Liver (tissue), 9 donors: ENCODE results near the gene BPIFB4. TPM values are rescaled to one million over a fixed set of nuclear protein-coding genes. Genes with fewer than 3 reads are reported as not detected.

ENCODE experiments used
- DNase-seq: peaks from one replicate; pipeline ENCODE4 v3.0.0-alpha.2; 2017; ENCODE audit warnings: low spot score
- H3K27ac ChIP-seq, 2 donors: one replicate each; pipeline ENCODE4 v1.7.0; 2013; ENCODE audit warnings: inconsistent platforms in 2 of 2, low read length in 2 of 2, control low read depth in 1 of 2, low read depth in 1 of 2, mild to moderate bottlenecking in 1 of 2
- H3K27me3 ChIP-seq, 4 donors: one replicate each; pipeline versions ENCODE4 v1.6.1 to v1.7.0; 2013; ENCODE audit warnings: low read length in 3 of 4, inconsistent platforms in 1 of 4, mild to moderate bottlenecking in 1 of 4, moderate library complexity in 1 of 4; ENCODE audit not compliant: control insufficient read depth in 4 of 4, insufficient read depth in 4 of 4
- H3K36me3 ChIP-seq, 4 donors: one replicate each; pipeline versions ENCODE4 v1.6.1 to v1.7.0; 2013; ENCODE audit warnings: low read length in 3 of 4, mild to moderate bottlenecking in 3 of 4, low read depth in 1 of 4, moderate library complexity in 1 of 4; ENCODE audit not compliant: control insufficient read depth in 4 of 4, insufficient read depth in 3 of 4
- H3K4me1 ChIP-seq, 4 donors: one replicate each; pipeline versions ENCODE4 v1.6.1 to v1.7.0; 2013; ENCODE audit warnings: low read length in 3 of 4, mild to moderate bottlenecking in 3 of 4, moderate library complexity in 1 of 4; ENCODE audit not compliant: control insufficient read depth in 4 of 4, insufficient read depth in 4 of 4
- H3K4me3 ChIP-seq, 3 donors: one replicate each; pipeline versions ENCODE4 v1.6.1 to v1.7.0; 2013; ENCODE audit warnings: low read length in 3 of 3, control low read depth in 1 of 3, low read depth in 1 of 3, mild to moderate bottlenecking in 1 of 3
- H3K9ac ChIP-seq, 2 donors: one replicate each; pipeline ENCODE4 v1.7.0; 2013; ENCODE audit warnings: low read length in 2 of 2, mild to moderate bottlenecking in 2 of 2, moderate library complexity in 2 of 2, control low read depth in 1 of 2, low read depth in 1 of 2
- H3K9me3 ChIP-seq, 4 donors: one replicate each; pipeline versions ENCODE4 v1.6.1 to v1.7.0; 2013; ENCODE audit warnings: low read length in 3 of 4; ENCODE audit not compliant: control insufficient read depth in 4 of 4
- EGR1 ChIP-seq, 2 donors: IDR thresholded peaks; 2 replicates each; pipeline ENCODE4 v1.6.1; 2016 to 2018; ENCODE audit warnings: antibody characterized with exemption in 2 of 2, low read depth in 2 of 2
- FOXA1 ChIP-seq: IDR thresholded peaks from 2 replicates; pipeline ENCODE4 v1.6.1; 2016; ENCODE audit warnings: antibody characterized with exemption
- FOXA2 ChIP-seq: IDR thresholded peaks from 2 replicates; pipeline ENCODE4 v1.6.1; 2016; ENCODE audit warnings: antibody characterized with exemption
- GABPA ChIP-seq, 2 donors: IDR thresholded peaks in 1 of 2; conservative IDR thresholded peaks in 1 of 2; 2 replicates each; pipeline ENCODE4 v1.6.1; 2016; ENCODE audit warnings: antibody characterized with exemption in 2 of 2, mild to moderate bottlenecking in 1 of 2, moderate library complexity in 1 of 2
- HNF4A ChIP-seq, 2 donors: conservative IDR thresholded peaks; 2 replicates each; pipeline ENCODE4 v1.6.1; 2016; ENCODE audit warnings: antibody characterized with exemption in 2 of 2, mild to moderate bottlenecking in 2 of 2
- HNF4G ChIP-seq: IDR thresholded peaks from 2 replicates; pipeline ENCODE4 v1.6.1; 2016; ENCODE audit warnings: antibody characterized with exemption
- JUND ChIP-seq, 2 donors: IDR thresholded peaks; 2 replicates each; pipeline ENCODE4 v1.6.1; 2016; ENCODE audit warnings: antibody characterized with exemption in 2 of 2
- NR2F2 ChIP-seq: IDR thresholded peaks from 2 replicates; pipeline ENCODE4 v1.6.1; 2016; ENCODE audit warnings: antibody characterized with exemption
- RAD21 ChIP-seq, 2 donors: IDR thresholded peaks; 2 replicates each; pipeline ENCODE4 v1.6.1; 2016; ENCODE audit warnings: antibody characterized with exemption in 2 of 2, mild to moderate bottlenecking in 2 of 2
- REST ChIP-seq: IDR thresholded peaks from 2 replicates; pipeline ENCODE4 v1.6.1; 2016; ENCODE audit warnings: antibody characterized with exemption, mild to moderate bottlenecking
- RXRA ChIP-seq, 2 donors: IDR thresholded peaks; 2 replicates each; pipeline ENCODE4 v1.6.1; 2017 to 2018; ENCODE audit warnings: antibody characterized with exemption in 2 of 2, mild to moderate bottlenecking in 1 of 2
- SP1 ChIP-seq: IDR thresholded peaks from 2 replicates; pipeline ENCODE4 v1.6.1; 2018; ENCODE audit warnings: antibody characterized with exemption, mild to moderate bottlenecking
- TAF1 ChIP-seq: conservative IDR thresholded peaks from 2 replicates; pipeline ENCODE4 v1.6.1; 2016; ENCODE audit warnings: antibody characterized with exemption, mild to moderate bottlenecking
- YY1 ChIP-seq: IDR thresholded peaks from 2 replicates; pipeline ENCODE4 v1.6.1; 2016; ENCODE audit warnings: antibody characterized with exemption, mild to moderate bottlenecking
- WGBS: extraction: QIAGEN DNeasy Blood & Tissue Kit; methylation state at CpG from one replicate; pipeline ENCODE4 v1.1.7; 2013; 5-methylcytosine and 5-hydroxymethylcytosine counted together
- polyA plus RNA-seq, 2 donors: library from polyadenylated mRNA; stranded (reverse) in 1 of 2; unstranded in 1 of 2; fragments of 200-250 nt in 1 of 2; fragments of >200 nt in 1 of 2; fragmentation: Nextera tagmentation in 1 of 2; extraction: Ambion mirVana in 1 of 2; gene quantifications; one replicate each; pipeline versions ENCODE4 v1.2.1 to v1.2.3, GENCODE V29; 2013 to 2015
- total RNA-seq, 2 donors: library from RNA; depleted of rRNA; stranded (reverse); fragments of >200 nt; gene quantifications; one replicate each; pipeline ENCODE4 v1.2.3, GENCODE V29; 2014
- TF ChIP-seq, protein P1 (sequence below): IDR thresholded peaks from 2 replicates; pipeline ENCODE4 v1.6.1; 2016; ENCODE audit warnings: antibody characterized with exemption
- TF ChIP-seq, protein P2 (sequence below): IDR thresholded peaks from 2 replicates; pipeline ENCODE4 v1.6.1; 2016; ENCODE audit warnings: antibody characterized with exemption
- TF ChIP-seq, protein P3 (sequence below): IDR thresholded peaks from 2 replicates; pipeline ENCODE4 v1.6.1; 2016; ENCODE audit warnings: antibody characterized with exemption
- TF ChIP-seq, protein P4 (sequence below): fragments of 150-350 bp; IDR thresholded peaks from 2 replicates; pipeline ENCODE4 v1.5.1; 2017; ENCODE audit warnings: improper control_type of control experiment, low read depth, low read length; ENCODE audit not compliant: missing input control
- donor health status: healthy.
- donor health status: healthy.
- donor health status: healthy.
- donor health status: healthy.
- donor health status: healthy.

Gene BPIFB4
- total and polyA plus RNA-seq, 4 donors, result 0.16 TPM; not detected in 3

DNA sequence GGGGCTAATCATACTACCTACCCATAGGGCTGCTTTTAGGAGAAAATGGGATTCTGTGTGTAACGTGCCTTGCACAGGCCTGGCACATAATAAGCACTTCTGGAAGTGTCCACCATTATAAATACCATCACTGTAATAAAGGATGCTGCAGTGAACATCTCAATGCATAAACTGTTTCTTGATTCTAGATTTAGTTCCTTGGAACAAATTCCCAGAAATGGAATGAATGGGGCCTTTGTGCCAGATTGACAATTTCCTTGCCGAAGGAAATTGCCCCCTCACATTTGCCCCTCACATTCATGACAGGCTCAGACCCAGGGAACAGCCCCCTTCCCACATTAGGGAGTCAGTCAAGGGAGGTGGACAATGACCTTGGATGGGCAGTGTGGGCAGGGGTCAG lies 29.2 kb downstream of the BPIFB4 start:
- no peak for DNase-seq
- 87% methylated on average over 2 of the region's 2 CpGs for WGBS
- TF ChIP-seq, protein P1, sequence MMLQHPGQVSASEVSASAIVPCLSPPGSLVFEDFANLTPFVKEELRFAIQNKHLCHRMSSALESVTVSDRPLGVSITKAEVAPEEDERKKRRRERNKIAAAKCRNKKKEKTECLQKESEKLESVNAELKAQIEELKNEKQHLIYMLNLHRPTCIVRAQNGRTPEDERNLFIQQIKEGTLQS, result no peak
- TF ChIP-seq FOXA2 (no peak), RAD21 (IDR thresholded peaks at IDR 0.05) (no peak), YY1 (no peak)
- Histone ChIP-seq H3K4me1 (peaks cover 0 to 5% (median 4%) of the 10 kb centered on the region in 4 donors), H3K36me3 (no peaks in the 10 kb centered on the region), H3K9ac (no peak overlapping the region), H3K4me3 (no peak overlapping the region), H3K9me3 (no peaks in the 10 kb centered on the region), H3K27ac (no peak overlapping the region), H3K27me3 (no peaks in the 10 kb centered on the region)

DNA sequence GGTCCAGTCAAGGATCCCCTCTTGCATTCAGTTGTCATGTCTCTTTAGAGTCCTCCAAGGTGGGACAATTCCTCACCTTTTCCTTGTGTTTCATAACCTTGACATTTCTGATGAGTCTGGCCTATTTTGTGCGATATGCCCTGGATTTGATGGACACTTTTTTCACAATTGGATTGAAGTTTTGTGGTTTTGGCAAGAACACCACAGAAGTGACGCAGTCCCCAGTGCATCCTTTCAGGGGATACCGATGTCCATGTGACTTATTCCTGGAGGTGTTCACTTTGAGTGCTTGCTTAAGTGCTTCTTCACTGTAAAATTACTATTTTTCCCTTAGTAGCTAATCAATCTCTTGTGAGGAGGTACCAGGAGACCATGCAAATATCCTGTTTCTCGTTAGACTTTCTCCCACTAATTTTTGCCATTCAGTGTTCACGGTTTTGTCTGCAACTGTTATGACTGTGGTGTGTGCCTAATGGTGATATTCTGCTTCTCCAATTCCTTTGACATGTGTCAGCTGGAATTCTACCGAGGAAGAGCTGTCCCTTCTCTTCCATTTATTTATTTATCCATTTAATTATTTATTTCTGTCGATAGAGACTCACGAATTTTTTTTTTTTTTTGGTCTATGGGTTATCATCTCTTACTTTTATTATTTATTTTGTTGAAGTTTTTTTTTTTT lies 30.8 kb downstream of the BPIFB4 start:
- Histone ChIP-seq H3K9ac (no peak overlapping the region), H3K4me1 (peaks cover 0 to 7% (median 4%) of the 10 kb centered on the region in 4 donors), H3K36me3 (no peaks in the 10 kb centered on the region), H3K27me3 (no peaks in the 10 kb centered on the region), H3K4me3 (no peak overlapping the region), H3K27ac (no peak overlapping the region), H3K9me3 (no peaks in the 10 kb centered on the region)
- DNase-seq, result no peak
- 88% methylated on average over 8 of the region's 8 CpGs for WGBS
- TF ChIP-seq NR2F2, result no peak
- TF ChIP-seq, protein P2, sequence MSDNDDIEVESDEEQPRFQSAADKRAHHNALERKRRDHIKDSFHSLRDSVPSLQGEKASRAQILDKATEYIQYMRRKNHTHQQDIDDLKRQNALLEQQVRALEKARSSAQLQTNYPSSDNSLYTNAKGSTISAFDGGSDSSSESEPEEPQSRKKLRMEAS, result no peak
- TF ChIP-seq FOXA1, result no peak
- TF ChIP-seq, protein P3, sequence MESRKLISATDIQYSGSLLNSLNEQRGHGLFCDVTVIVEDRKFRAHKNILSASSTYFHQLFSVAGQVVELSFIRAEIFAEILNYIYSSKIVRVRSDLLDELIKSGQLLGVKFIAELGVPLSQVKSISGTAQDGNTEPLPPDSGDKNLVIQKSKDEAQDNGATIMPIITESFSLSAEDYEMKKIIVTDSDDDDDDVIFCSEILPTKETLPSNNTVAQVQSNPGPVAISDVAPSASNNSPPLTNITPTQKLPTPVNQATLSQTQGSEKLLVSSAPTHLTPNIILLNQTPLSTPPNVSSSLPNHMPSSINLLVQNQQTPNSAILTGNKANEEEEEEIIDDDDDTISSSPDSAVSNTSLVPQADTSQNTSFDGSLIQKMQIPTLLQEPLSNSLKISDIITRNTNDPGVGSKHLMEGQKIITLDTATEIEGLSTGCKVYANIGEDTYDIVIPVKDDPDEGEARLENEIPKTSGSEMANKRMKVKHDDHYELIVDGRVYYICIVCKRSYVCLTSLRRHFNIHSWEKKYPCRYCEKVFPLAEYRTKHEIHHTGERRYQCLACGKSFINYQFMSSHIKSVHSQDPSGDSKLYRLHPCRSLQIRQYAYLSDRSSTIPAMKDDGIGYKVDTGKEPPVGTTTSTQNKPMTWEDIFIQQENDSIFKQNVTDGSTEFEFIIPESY, result no peak
- TF ChIP-seq EGR1 (IDR thresholded peaks at IDR 0.05; ENCODE audit: low read depth in 2 of 2), result no peak
- no peak for TF ChIP-seq HNF4A (conservative IDR thresholded peaks at IDR 0.05)
- TF ChIP-seq TAF1, result no peak
- TF ChIP-seq, protein P4, sequence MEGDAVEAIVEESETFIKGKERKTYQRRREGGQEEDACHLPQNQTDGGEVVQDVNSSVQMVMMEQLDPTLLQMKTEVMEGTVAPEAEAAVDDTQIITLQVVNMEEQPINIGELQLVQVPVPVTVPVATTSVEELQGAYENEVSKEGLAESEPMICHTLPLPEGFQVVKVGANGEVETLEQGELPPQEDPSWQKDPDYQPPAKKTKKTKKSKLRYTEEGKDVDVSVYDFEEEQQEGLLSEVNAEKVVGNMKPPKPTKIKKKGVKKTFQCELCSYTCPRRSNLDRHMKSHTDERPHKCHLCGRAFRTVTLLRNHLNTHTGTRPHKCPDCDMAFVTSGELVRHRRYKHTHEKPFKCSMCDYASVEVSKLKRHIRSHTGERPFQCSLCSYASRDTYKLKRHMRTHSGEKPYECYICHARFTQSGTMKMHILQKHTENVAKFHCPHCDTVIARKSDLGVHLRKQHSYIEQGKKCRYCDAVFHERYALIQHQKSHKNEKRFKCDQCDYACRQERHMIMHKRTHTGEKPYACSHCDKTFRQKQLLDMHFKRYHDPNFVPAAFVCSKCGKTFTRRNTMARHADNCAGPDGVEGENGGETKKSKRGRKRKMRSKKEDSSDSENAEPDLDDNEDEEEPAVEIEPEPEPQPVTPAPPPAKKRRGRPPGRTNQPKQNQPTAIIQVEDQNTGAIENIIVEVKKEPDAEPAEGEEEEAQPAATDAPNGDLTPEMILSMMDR, result no peak
- TF ChIP-seq JUND (IDR thresholded peaks at IDR 0.05), result no peak
- TF ChIP-seq SP1, result no peak
- TF ChIP-seq, protein P1, result no peak
- TF ChIP-seq GABPA (IDR thresholded peaks at IDR 0.05 in 1 of 2, conservative IDR thresholded peaks at IDR 0.05 in 1 of 2), result no peak
- no peak for TF ChIP-seq REST
- TF ChIP-seq RXRA (IDR thresholded peaks at IDR 0.05), result no peak
- TF ChIP-seq YY1, result no peak
- TF ChIP-seq RAD21 (IDR thresholded peaks at IDR 0.05), result no peak
- no peak for TF ChIP-seq FOXA2
- no peak for TF ChIP-seq HNF4G
